HL-60/S4 (cell line): Measurements from ENCODE around the gene JPH2.

ENCODE experiments used
- in situ Hi-C: fragments of 300-500 bp; cut with MboI; formaldehyde crosslinking; loops from 2 replicates; pipeline ENCODE4 v1.14.3; 2022; ENCODE audit warnings: low sequenced_read_pairs

Gene JPH2

GRCh38 chr20:44068316-44069201 lies 118.4 kb downstream of the JPH2 start:
- in situ Hi-C loops, result no loop called here

GRCh38 chr20:44067650-44068081 lies 119.3 kb downstream of the JPH2 start:
- in situ Hi-C loops, result no loop called here

GRCh38 chr20:44066645-44067606 lies 120.1 kb downstream of the JPH2 start:
- in situ Hi-C loops, result no loop called here

- in situ Hi-C loops, result no loop called here
Observed at GRCh38 chr20:44065401-44066340, 121.3 kb downstream of the JPH2 start.

GRCh38 chr20:44064501-44065400 lies 122.2 kb downstream of the JPH2 start:
- in situ Hi-C loops, result no loop called here
